OCI-M2 (cell line): Measurements from ENCODE around the gene ULK4.
"Not testable (repeated sequence)": the region's sequence is repeated elsewhere in the genome, so short reads cannot be mapped to it uniquely, and the experiment has no call there.

Source experiments
- DNase-seq: peaks from one replicate; lab custom pipeline; 2025; ENCODE audit not compliant: unreplicated experiment; lab: John Stamatoyannopoulos, UW

The ULK4 gene

GRCh38 chr3:41960826-41961750, 815 bp downstream of the ULK4 start:
- no peak for DNase-seq

GRCh38 chr3:41956574-41956973, 5.3 kb downstream of the ULK4 start:
- DNase-seq: no peak

GRCh38 chr3:41955192-41955591, 6.7 kb downstream of the ULK4 start:
- no peak for DNase-seq

GRCh38 chr3:41943311-41943843, 18.5 kb downstream of the ULK4 start:
- no peak for DNase-seq

- no peak for DNase-seq
Measured at GRCh38 chr3:41940393-41940792, 21.5 kb downstream of the ULK4 start.

- no peak for DNase-seq
Measured at GRCh38 chr3:41936384-41936783, 25.5 kb downstream of the ULK4 start.

GRCh38 chr3:41933154-41933676, 28.7 kb downstream of the ULK4 start:
- no peak for DNase-seq

GRCh38 chr3:41932464-41932863, 29.4 kb downstream of the ULK4 start:
- no peak for DNase-seq

- DNase-seq: no peak
Measured at GRCh38 chr3:41920406-41920965, 41.4 kb downstream of the ULK4 start.

- no peak for DNase-seq
Measured at GRCh38 chr3:41915353-41915752, 46.5 kb downstream of the ULK4 start.

- DNase-seq: no peak
Measured at GRCh38 chr3:41912280-41912679, 49.6 kb downstream of the ULK4 start.

GRCh38 chr3:41907330-41908073, 54.4 kb downstream of the ULK4 start:
- no peak for DNase-seq

- DNase-seq: no peak
Measured at GRCh38 chr3:41900265-41900664, 61.6 kb downstream of the ULK4 start.

- DNase-seq: no peak
Measured at GRCh38 chr3:41898631-41899030, 63.3 kb downstream of the ULK4 start.

- DNase-seq: no peak
Measured at GRCh38 chr3:41893977-41894376, 67.9 kb downstream of the ULK4 start.

- DNase-seq: no peak
Measured at GRCh38 chr3:41888368-41889076, 73.4 kb downstream of the ULK4 start.

GRCh38 chr3:41882956-41883355, 78.9 kb downstream of the ULK4 start:
- DNase-seq: no peak

GRCh38 chr3:41881233-41881821, 80.6 kb downstream of the ULK4 start:
- DNase-seq: no peak

- no peak for DNase-seq
Measured at GRCh38 chr3:41880387-41880786, 81.5 kb downstream of the ULK4 start.

GRCh38 chr3:41877741-41878140, 84.2 kb downstream of the ULK4 start:
- not testable (repeated sequence) for DNase-seq
